ENCODE results near the gene GDF15. TPM values are rescaled to one million over a fixed set of nuclear protein-coding genes. Genes with fewer than 3 reads are reported as not detected.
"Not testable (repeated sequence)": the region's sequence is repeated elsewhere in the genome, so short reads cannot be mapped to it uniquely, and the experiment has no call there.

Gene GDF15
- polyA plus RNA-seq, 3 donors, result 0.36 TPM; not detected in 2

GRCh38 chr19:18379803-18380747, 5.9 kb upstream of the GDF15 start:
- Histone ChIP-seq H2AFZ (ENCODE audit: insufficient read depth, low read depth, low read length, poor library complexity, severe bottlenecking) (peak overlapping the region; percentile 1), H3K4me3 (replicated peaks in 1 of 3; ENCODE audit: low read depth in 2 of 3, low read length in 3 of 3) (peak overlapping the region in 1 of 3 experiments; percentile 4), H3K27me3 (ENCODE audit: control insufficient read depth in 2 of 2, insufficient read depth in 2 of 2, low read length in 2 of 2) (no peaks in the 10 kb centered on the region), H3K36me3 (replicated peaks in 1 of 2; ENCODE audit: control insufficient read depth in 1 of 2, insufficient read depth in 2 of 2, low read length in 2 of 2) (no peaks in the 10 kb centered on the region), H3K27ac (ENCODE audit: low read depth in 1 of 2, low read length in 2 of 2) (peak overlapping the region; percentile 69 to 74), H3K4me1 (ENCODE audit: control insufficient read depth in 1 of 2, insufficient read depth in 2 of 2, low read length in 2 of 2) (peaks cover 30 to 45% of the 10 kb centered on the region in 2 donors), H3K4me2 (replicated peaks; ENCODE audit: extremely low read depth, low read length, poor library complexity, severe bottlenecking) (peak overlapping the region; percentile 1), H3K9me3 (replicated peaks in 1 of 2; ENCODE audit: control insufficient read depth in 1 of 2, insufficient read depth in 1 of 2, low read length in 2 of 2) (no peaks in the 10 kb centered on the region), H4K20me1 (ENCODE audit: insufficient read depth, low read length) (no peaks in the 10 kb centered on the region), H3K79me2 (ENCODE audit: insufficient read depth, low read length) (no peaks in the 10 kb centered on the region), H3K9ac (ENCODE audit: insufficient read depth, low read length, poor library complexity, severe bottlenecking) (no peak overlapping the region)
- peak; percentile 73 to 84 (median 74) for DNase-seq
- H3K4me1 Mint-ChIP-seq, result peaks cover 46% of the 10 kb centered on the region
- peaks cover 0 to 13% (median 9%) of the 10 kb centered on the region in 3 donors for H3K27me3 Mint-ChIP-seq (ENCODE audit: low read depth in 3 of 3)
- H3K4me3 Mint-ChIP-seq, result peak overlapping the region in 1 of 2 donors; percentile 59
- TF ChIP-seq CTCF (IDR thresholded peaks at IDR 0.05), result no peak
- intact Hi-C loops (cut with micrococcal nuclease), result loop anchor here in 1 of 2 donors (5.0 kb wide), 1 partner anchor 38 kb away; the partner anchor contains the start of gene PGPEP1
- peak overlapping the region; percentile 82 to 96 (median 90) for H3K27ac Mint-ChIP-seq
- peaks cover 0 to 2% (median 0%) of the 10 kb centered on the region in 7 donors for H3K9me3 Mint-ChIP-seq
- H3K36me3 Mint-ChIP-seq, result no peaks in the 10 kb centered on the region
- WGBS (ENCODE audit: insufficient coverage), result 42% methylated on average over 9 of the region's 22 CpGs

GRCh38 chr19:18380843-18381242, 5.1 kb upstream of the GDF15 start:
- intact Hi-C loops (cut with micrococcal nuclease), result no loop called here
- peak overlapping the region in 5 of 7 donors; percentile 87 to 96 (median 90) for H3K27ac Mint-ChIP-seq
- peaks cover 0 to 3% (median 0%) of the 10 kb centered on the region in 7 donors for H3K9me3 Mint-ChIP-seq
- H3K4me1 Mint-ChIP-seq, result peaks cover 44% of the 10 kb centered on the region
- H3K4me3 Mint-ChIP-seq, result no peak overlapping the region
- DNase-seq, result no peak
- no peak overlapping the region for H2AFZ ChIP-seq (ENCODE audit: insufficient read depth, low read depth, low read length, poor library complexity, severe bottlenecking)
- peaks cover 23 to 41% of the 10 kb centered on the region in 2 donors for H3K4me1 ChIP-seq (ENCODE audit: control insufficient read depth in 1 of 2, insufficient read depth in 2 of 2, low read length in 2 of 2)
- H3K27me3 Mint-ChIP-seq (ENCODE audit: low read depth in 3 of 3), result peaks cover 3 to 17% (median 16%) of the 10 kb centered on the region in 3 donors
- H3K36me3 Mint-ChIP-seq, result no peaks in the 10 kb centered on the region
- WGBS (ENCODE audit: insufficient coverage), result 100% methylated on average over 2 of the region's 3 CpGs
- peaks cover 0 to 4% of the 10 kb centered on the region in 2 donors for H3K27me3 ChIP-seq (ENCODE audit: control insufficient read depth in 2 of 2, insufficient read depth in 2 of 2, low read length in 2 of 2)
- no peaks in the 10 kb centered on the region for H3K79me2 ChIP-seq (ENCODE audit: insufficient read depth, low read length)
- TF ChIP-seq CTCF (IDR thresholded peaks at IDR 0.05), result no peak
- H3K27ac ChIP-seq (ENCODE audit: low read depth in 1 of 2, low read length in 2 of 2), result peak overlapping the region; percentile 69 to 74
- no peaks in the 10 kb centered on the region for H3K9me3 ChIP-seq (replicated peaks in 1 of 2; ENCODE audit: control insufficient read depth in 1 of 2, insufficient read depth in 1 of 2, low read length in 2 of 2)
- H3K4me3 ChIP-seq (replicated peaks in 1 of 3; ENCODE audit: low read depth in 2 of 3, low read length in 3 of 3), result no peak overlapping the region
- H3K9ac ChIP-seq (ENCODE audit: insufficient read depth, low read length, poor library complexity, severe bottlenecking), result no peak overlapping the region
- no peak overlapping the region for H3K4me2 ChIP-seq (replicated peaks; ENCODE audit: extremely low read depth, low read length, poor library complexity, severe bottlenecking)
- no peaks in the 10 kb centered on the region for H3K36me3 ChIP-seq (replicated peaks in 1 of 2; ENCODE audit: control insufficient read depth in 1 of 2, insufficient read depth in 2 of 2, low read length in 2 of 2)
- H4K20me1 ChIP-seq (ENCODE audit: insufficient read depth, low read length), result peaks cover 6% of the 10 kb centered on the region

GRCh38 chr19:18383622-18384021, 2.3 kb upstream of the GDF15 start:
- H3K79me2 ChIP-seq (ENCODE audit: insufficient read depth, low read length); DNase-seq; H3K4me3 ChIP-seq (replicated peaks in 1 of 3; ENCODE audit: low read depth in 2 of 3, low read length in 3 of 3); H3K9me3 ChIP-seq (replicated peaks in 1 of 2; ENCODE audit: control insufficient read depth in 1 of 2, insufficient read depth in 1 of 2, low read length in 2 of 2); H3K36me3 ChIP-seq (replicated peaks in 1 of 2; ENCODE audit: control insufficient read depth in 1 of 2, insufficient read depth in 2 of 2, low read length in 2 of 2); H3K4me2 ChIP-seq (replicated peaks; ENCODE audit: extremely low read depth, low read length, poor library complexity, severe bottlenecking); intact Hi-C loops (cut with micrococcal nuclease); H2AFZ ChIP-seq (ENCODE audit: insufficient read depth, low read depth, low read length, poor library complexity, severe bottlenecking); H3K27ac ChIP-seq (ENCODE audit: low read depth in 1 of 2, low read length in 2 of 2); H3K4me3 Mint-ChIP-seq; H3K9ac ChIP-seq (ENCODE audit: insufficient read depth, low read length, poor library complexity, severe bottlenecking); H3K9me3 Mint-ChIP-seq: not testable (repeated sequence)
- Mint-ChIP-seq H3K4me1 (peaks cover 46% of the 10 kb centered on the region), H3K27ac (peak overlapping the region in 1 of 7 donors; percentile 16), H3K27me3 (ENCODE audit: low read depth in 3 of 3) (peaks cover 3 to 34% (median 20%) of the 10 kb centered on the region in 3 donors), H3K36me3 (peaks cover 8 to 12% of the 10 kb centered on the region in 2 donors)
- peaks cover 21% of the 10 kb centered on the region for H4K20me1 ChIP-seq (ENCODE audit: insufficient read depth, low read length)
- H3K27me3 ChIP-seq (ENCODE audit: control insufficient read depth in 2 of 2, insufficient read depth in 2 of 2, low read length in 2 of 2), result peaks cover 0 to 12% of the 10 kb centered on the region in 2 donors
- 100% methylated on average over 3 of the region's 11 CpGs for WGBS (ENCODE audit: insufficient coverage)
- peaks cover 40 to 57% of the 10 kb centered on the region in 2 donors for H3K4me1 ChIP-seq (ENCODE audit: control insufficient read depth in 1 of 2, insufficient read depth in 2 of 2, low read length in 2 of 2)

Data from CD14-positive monocyte (primary cell).